Mucosa of rectum (tissue), 2 donors: Measurements from ENCODE around the gene MRPL27.

Experiments used
- H3K27ac ChIP-seq, 2 donors: one replicate each; pipeline ENCODE4 v1.7.0; 2013; ENCODE audit warnings: inconsistent platforms in 2 of 2, low read depth in 2 of 2, low read length in 2 of 2
- H3K27me3 ChIP-seq, 2 donors: one replicate each; pipeline ENCODE4 v1.7.0; 2013; ENCODE audit warnings: low read length in 2 of 2; ENCODE audit not compliant: control insufficient read depth in 2 of 2, insufficient read depth in 2 of 2
- H3K36me3 ChIP-seq, 2 donors: one replicate each; pipeline ENCODE4 v1.7.0; 2013; ENCODE audit warnings: low read length in 2 of 2; ENCODE audit not compliant: control insufficient read depth in 2 of 2, insufficient read depth in 2 of 2
- H3K4me1 ChIP-seq, 2 donors: one replicate each; pipeline ENCODE4 v1.7.0; 2013; ENCODE audit warnings: low read length in 2 of 2, mild to moderate bottlenecking in 1 of 2; ENCODE audit not compliant: control insufficient read depth in 2 of 2, insufficient read depth in 2 of 2
- H3K4me3 ChIP-seq, 2 donors: one replicate each; pipeline ENCODE4 v1.7.0; 2013; ENCODE audit warnings: low read length in 2 of 2
- H3K9ac ChIP-seq, 2 donors: one replicate each; pipeline ENCODE4 v1.7.0; 2013; ENCODE audit warnings: low read length in 2 of 2, low read depth in 1 of 2, mild to moderate bottlenecking in 1 of 2
- H3K9me3 ChIP-seq, 2 donors: one replicate each; pipeline ENCODE4 v1.7.0; 2013; ENCODE audit warnings: low read length in 2 of 2; ENCODE audit not compliant: control insufficient read depth in 2 of 2
- donor health status: healthy.
- donor health status: Normal muscosa, but diverticular disease.

Gene MRPL27

DNA sequence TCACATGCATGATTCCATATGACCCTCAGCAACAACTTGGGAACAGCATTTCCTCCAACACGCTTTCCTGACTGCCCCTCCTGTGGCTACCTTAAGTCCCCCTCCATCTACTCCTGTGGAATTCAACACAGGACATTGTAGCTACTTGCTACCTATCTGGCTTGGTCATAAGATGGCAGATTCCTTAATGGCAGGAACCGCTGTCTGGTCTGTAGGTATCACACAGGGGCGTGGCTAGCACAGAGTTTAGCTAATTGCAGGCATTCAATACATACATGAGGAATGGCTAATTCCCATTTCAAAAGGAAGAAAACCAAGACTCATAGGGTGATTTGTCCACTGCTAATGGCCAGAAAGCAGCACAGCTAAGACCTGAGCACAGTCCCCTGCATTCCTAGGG is 15.7 kb upstream of the MRPL27 start:
- H3K27me3 ChIP-seq: no peaks in the 10 kb centered on the region
- H3K9me3 ChIP-seq: no peaks in the 10 kb centered on the region
- H3K4me3 ChIP-seq: no peak overlapping the region
- H3K27ac ChIP-seq: no peak overlapping the region
- H3K9ac ChIP-seq: no peak overlapping the region
- H3K36me3 ChIP-seq: peaks cover 91 to 94% of the 10 kb centered on the region in 2 donors
- no peaks in the 10 kb centered on the region for H3K4me1 ChIP-seq

DNA sequence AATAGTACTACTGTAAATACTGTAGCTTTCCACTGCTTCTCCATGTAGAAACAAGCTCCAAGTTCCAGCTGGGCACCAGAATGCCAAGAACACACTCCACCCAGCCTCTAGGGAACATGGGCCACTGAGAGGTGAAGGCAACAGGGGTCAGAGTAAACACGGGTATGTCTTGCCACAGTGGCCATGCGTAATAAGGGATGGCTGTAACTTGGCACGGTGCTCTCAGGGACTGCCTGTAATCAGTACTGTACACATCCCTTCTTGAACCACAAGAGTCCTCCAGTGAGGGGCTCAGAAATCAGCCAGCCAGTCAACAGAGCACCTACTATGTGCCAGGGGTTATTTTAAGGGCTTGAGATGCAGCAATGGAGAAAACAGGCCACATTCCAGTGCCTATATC is 13.5 kb upstream of the MRPL27 start:
- Histone ChIP-seq H3K4me1 (no peaks in the 10 kb centered on the region), H3K9me3 (no peaks in the 10 kb centered on the region), H3K36me3 (peaks cover 91% of the 10 kb centered on the region in 2 donors), H3K27ac (no peak overlapping the region), H3K9ac (no peak overlapping the region), H3K27me3 (no peaks in the 10 kb centered on the region), H3K4me3 (no peak overlapping the region)

DNA sequence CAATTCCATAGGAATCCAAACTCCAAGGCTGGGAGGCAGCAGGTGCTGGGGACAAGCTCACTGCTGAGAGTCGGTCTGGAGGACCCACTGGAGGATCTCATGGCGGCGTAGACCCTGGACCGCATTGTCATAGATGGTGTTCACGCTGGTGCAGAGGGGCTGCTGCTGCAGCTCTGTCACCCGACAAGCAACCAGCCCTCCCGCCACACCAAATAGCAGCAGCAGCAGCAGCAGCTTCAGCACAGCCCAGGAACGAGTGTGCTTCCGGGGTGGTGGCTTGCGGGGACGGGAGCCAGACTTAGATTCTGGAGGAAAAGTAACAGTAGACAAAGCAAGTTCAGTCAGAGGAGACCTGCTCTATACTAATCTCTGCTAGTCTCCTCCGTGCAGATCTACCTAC is 9.9 kb upstream of the MRPL27 start:
- Histone ChIP-seq H3K27me3 (no peaks in the 10 kb centered on the region), H3K9me3 (no peaks in the 10 kb centered on the region), H3K4me3 (no peak overlapping the region), H3K4me1 (no peaks in the 10 kb centered on the region), H3K9ac (no peak overlapping the region), H3K36me3 (peaks cover 67 to 80% of the 10 kb centered on the region in 2 donors), H3K27ac (no peak overlapping the region)

DNA sequence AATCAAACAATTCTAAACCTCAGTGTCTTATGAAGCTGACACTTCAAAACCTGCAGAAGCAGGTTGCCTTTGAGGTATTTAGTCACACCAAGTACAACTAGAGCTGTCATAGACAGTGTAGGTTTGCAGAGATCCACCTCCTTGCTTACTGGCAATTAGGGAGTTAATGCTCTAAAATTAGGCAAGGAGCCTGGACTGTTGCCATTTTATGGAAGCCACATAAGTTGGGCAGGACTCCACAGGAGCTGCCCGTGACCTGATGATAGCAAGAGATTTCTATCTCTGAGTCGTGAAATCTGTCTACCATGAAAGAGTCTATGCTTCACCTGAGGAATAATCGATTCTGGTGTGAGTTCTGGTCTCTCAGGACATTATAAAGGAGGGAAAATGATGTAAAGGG is 8.9 kb upstream of the MRPL27 start:
- peaks cover 58 to 70% of the 10 kb centered on the region in 2 donors for H3K36me3 ChIP-seq
- H3K9me3 ChIP-seq: no peaks in the 10 kb centered on the region
- H3K27ac ChIP-seq: no peak overlapping the region
- no peaks in the 10 kb centered on the region for H3K4me1 ChIP-seq
- H3K4me3 ChIP-seq: no peak overlapping the region
- H3K9ac ChIP-seq: no peak overlapping the region
- H3K27me3 ChIP-seq: no peaks in the 10 kb centered on the region

DNA sequence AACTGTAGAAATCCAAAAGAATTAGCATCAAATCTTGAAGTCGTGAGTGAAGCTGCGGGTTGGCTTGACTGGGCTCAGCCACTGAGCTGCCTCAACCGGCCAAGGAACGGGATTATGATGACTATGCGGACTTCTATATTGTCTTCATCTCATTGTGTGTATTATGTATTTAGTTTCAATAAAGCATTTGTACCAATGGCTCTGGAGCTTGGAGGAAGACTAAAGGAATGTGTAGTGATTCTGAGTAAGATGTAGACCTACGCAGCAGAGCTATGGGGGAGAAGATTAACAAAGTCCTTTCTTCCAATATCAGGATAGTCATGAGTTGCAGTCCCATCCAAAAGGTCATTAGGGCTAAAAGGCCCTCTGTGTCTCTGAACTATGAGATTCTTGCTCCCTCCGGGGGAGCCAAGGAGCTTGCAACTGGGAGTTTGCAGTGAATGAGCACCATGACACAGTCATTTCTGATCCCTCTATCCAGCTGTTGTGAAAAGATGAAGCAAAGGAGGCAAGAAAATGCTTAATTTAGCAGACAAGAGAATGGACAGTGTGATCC is 8.4 kb upstream of the MRPL27 start:
- H3K36me3 ChIP-seq: peaks cover 53 to 65% of the 10 kb centered on the region in 2 donors
- peaks cover 0 to 3% of the 10 kb centered on the region in 2 donors for H3K4me1 ChIP-seq
- no peak overlapping the region for H3K27ac ChIP-seq
- H3K4me3 ChIP-seq: no peak overlapping the region
- H3K9ac ChIP-seq: no peak overlapping the region
- H3K9me3 ChIP-seq: no peaks in the 10 kb centered on the region
- H3K27me3 ChIP-seq: no peaks in the 10 kb centered on the region

DNA sequence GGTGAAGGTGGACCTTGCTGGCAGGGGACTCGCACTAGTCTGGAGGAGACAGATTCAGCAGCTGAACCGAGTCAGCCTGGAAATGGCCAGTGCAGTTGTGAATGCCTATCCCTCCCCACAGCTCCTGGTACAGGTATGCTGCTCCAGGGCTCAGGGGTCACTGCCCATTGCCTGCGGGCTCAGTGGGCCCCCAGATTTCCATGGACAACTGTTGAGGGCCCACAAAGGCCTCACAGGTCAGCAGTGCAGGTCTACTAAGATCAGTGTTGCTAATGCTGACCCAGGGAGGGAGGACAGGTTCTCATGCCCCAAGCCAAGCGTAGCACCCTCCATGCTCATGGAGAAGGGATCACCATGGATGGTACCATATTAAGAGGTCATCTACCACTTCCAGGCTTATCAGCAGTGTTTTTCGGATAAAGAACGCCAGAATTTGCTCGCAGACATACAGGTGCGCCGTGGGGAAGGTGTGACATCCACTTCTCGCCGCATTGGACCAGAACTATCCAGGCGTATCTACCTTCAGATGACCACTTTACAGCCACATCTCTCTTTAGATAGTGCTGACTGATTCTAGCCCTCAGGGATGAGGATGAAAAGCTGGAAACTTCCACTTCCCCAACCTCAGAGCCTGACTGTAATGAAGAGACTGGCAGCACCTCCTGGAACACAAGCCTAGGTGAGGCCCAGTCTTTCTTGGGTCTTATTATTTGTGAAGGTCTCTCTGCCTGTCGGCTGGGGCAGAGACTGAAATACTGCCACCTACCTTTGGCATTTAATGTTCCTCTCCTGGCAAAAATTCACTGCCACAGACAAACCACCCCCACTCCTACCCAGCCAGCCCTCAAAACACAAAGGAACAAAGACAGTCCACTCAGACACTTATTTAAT is 7.6 kb upstream of the MRPL27 start:
- H3K36me3 ChIP-seq: peaks cover 46 to 58% of the 10 kb centered on the region in 2 donors
- no peak overlapping the region for H3K4me3 ChIP-seq

DNA sequence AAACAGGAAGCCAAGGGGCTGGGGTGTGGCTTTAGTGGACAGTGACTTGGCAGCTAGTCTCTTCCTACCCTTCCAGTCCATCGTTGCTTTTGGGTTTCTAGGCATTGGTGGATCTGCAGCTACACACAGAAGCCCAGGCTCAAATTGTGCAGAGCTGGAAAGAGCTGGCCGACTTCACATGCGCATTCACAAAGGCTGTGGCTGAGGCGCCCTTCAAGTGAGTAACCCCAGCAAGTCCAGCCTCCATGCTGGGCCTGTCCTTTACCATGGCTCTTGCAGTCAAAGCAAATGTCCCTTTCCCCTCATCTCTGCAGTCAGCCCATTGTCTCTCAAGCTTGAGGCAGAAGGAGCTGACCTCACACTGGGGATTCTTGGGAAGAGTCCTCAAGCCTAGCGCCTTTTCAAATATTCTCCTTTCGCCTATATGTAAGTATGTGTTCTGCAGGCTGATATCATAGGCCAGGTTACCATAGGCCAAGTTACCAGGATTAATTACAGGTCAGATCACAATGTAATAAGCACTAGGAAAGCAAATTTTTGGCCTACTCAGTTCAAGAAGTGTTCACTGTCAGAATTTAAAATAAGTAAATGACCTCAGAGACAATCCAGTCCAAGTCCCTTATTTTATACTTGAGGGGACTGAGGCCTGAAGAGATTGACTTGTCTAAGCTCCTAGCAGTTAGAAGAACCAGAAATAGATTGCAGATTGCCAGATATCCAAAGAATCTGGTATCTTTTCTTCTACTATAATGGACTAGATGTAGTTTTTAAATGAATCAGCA is 6.6 kb upstream of the MRPL27 start:
- Histone ChIP-seq H3K4me3 (no peak overlapping the region), H3K36me3 (peaks cover 35 to 47% of the 10 kb centered on the region in 2 donors), H3K27ac (no peak overlapping the region), H3K9ac (no peak overlapping the region), H3K9me3 (no peaks in the 10 kb centered on the region), H3K27me3 (no peaks in the 10 kb centered on the region), H3K4me1 (peaks cover 0 to 8% of the 10 kb centered on the region in 2 donors)

More for the DNA sequence above, 7.6 kb upstream of the MRPL27 start:
- Histone ChIP-seq H3K9me3 (no peaks in the 10 kb centered on the region), H3K4me1 (peaks cover 0 to 6% of the 10 kb centered on the region in 2 donors), H3K27ac (no peak overlapping the region), H3K27me3 (no peaks in the 10 kb centered on the region), H3K9ac (no peak overlapping the region)

DNA sequence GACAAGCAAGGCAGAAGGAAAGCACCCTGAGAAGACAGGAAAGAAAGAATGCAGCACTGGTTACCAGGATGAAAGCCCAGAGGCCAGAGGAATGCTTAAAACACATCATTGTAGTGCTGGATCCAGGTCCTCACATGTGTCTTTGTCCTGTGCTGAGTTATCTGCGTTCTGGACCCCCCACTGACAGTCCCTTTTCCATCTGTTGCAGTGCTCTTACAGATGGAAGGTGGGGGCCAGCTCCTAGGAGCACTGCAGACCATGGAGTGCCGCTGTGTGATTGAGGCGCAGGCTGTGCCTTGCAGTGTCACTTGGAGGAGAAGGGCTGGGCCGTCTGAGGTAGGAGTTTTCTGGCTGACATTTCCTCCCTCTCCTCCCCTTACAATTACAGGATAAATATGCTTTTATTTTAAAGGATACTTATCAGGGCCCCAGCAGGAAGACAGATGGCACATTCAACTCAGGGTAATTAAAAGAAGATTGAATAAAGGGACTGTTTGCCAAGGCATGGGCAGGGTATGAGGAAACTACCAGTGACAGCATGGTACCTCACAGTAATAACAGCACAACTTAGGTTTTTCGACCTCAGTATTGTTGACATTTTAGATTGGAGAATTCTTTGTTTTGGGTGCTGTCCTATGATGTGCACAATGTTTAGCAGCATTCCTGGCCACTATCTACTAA is 3.0 kb upstream of the MRPL27 start:
- Histone ChIP-seq H3K36me3 (peaks cover 8 to 12% of the 10 kb centered on the region in 2 donors), H3K4me1 (peaks cover 16 to 23% of the 10 kb centered on the region in 2 donors), H3K27ac (peak overlapping the region in 1 of 2 donors; percentile 48), H3K9ac (peak overlapping the region in 1 of 2 donors; percentile 17), H3K4me3 (peak overlapping the region in 1 of 2 donors; percentile 33), H3K9me3 (no peaks in the 10 kb centered on the region), H3K27me3 (no peaks in the 10 kb centered on the region)

DNA sequence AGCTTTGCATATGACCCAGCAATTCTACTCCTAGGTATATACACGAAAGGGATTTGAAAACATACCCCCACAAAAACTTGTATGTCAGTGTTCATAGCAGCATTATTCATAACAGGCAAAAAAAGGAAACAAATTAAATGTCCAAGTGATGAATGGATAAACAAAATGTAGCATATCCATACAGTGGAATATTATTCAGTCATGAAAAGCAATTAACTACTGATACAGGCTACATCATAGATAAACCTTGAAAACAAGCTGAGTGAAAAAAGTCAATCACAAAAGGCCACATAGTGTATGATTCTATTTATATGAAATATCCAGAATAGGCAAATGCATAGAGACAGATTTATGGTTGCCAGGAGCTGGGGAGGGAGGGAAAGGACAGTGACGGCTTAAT is 721 bp upstream of the MRPL27 start:
- no peaks in the 10 kb centered on the region for H3K9me3 ChIP-seq
- peak overlapping the region in 1 of 2 donors; percentile 100 for H3K4me3 ChIP-seq
- H3K9ac ChIP-seq: peak overlapping the region in 1 of 2 donors; percentile 6
- peaks cover 16 to 21% of the 10 kb centered on the region in 2 donors for H3K36me3 ChIP-seq
- no peaks in the 10 kb centered on the region for H3K27me3 ChIP-seq
- H3K4me1 ChIP-seq: peaks cover 16 to 23% of the 10 kb centered on the region in 2 donors
- no peak overlapping the region for H3K27ac ChIP-seq
